NCI-H2196 treated with DMSO at 0.1 percent for 48 hours (cell line): ENCODE results near the gene MSH5.
A peak's percentile ranks its signal among the peaks of the same experiment; 100 is the strongest.

Experiments
- DNase-seq: peaks from one replicate; lab custom pipeline; 2025; ENCODE audit not compliant: unreplicated experiment; lab: John Stamatoyannopoulos, UW

The MSH5 gene

DNA sequence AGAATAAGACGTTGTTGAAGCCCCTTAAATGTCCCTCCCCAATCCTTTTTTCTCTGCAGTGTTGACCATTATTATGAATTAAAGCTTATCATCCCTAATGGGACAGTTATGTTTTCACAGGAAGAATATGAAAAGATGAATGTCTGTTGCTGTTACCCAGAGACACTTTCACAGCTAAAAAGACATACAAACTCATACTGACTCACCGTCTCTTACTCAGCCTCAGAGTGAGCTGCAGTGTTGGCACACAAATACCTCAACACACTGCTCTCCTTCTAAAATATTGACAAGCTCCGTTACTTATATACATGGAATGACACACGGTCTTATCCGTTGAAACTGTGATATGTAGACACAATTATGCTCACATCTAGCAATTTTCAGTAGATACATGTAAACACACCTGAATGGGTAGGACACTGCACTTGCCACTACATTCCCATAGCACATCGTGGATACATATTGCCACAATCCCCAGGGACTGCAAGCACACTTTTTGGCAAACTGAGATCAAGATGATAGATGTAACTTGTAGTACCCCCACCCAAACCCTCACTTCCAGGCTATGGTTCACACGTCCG is 13.0 kb downstream of the MSH5 start:
- DNase-seq, result no peak

DNA sequence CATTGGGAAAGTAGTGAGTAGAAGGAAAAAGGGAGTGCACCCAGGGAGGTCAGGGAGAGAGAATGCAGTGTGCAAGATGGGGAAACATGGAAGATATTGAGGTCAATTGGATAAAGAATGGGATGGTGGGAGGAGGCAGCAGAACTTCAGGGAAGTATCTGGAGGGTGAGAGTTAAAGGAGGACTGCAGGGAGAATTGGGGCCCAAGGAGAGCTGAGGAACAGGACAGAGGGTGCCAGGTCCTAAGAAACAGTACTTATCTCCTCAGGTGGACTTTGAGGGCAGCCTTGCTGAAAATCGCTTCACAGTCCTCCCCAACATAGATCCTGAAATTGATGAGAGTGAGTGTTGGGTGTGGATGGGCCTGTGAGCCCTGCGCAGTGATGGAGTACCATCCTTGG is 18.5 kb downstream of the MSH5 start:
- no peak for DNase-seq

DNA sequence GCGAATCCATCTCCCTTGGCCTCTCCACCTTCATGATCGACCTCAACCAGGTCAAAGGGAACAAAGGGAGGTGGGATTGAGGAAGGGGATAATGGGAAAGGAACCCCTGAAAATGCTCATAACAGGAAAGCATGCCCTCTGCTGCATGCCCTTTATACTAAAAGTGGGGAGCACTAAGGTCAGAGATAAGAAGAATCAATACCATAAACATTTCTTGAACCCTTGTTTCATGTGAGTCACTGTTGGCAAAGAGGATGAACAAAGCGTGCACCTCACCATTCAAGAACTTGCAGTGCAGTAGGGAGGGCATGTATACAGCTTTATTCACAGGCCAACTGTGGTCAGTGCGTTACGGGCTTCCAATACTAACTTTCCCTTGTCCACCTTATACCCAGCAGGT is 21.0 kb downstream of the MSH5 start:
- no peak for DNase-seq

GRCh38 chr6:31761343-31761742 is 21.5 kb downstream of the MSH5 start:
- DNase-seq, result no peak

GRCh38 chr6:31762356-31762755 is 22.6 kb downstream of the MSH5 start, which contains the start of gene SAPCD1:
TSS of gene SAPCD1 (plus strand) at chr6:31762656. CDS start at chr6:31763055, 399 bp downstream.
- no peak for DNase-seq

GRCh38 chr6:31762878-31763618 is 23.2 kb downstream of the MSH5 start:
- no peak for DNase-seq

- no peak for DNase-seq
These were observed 23.8 kb downstream of the MSH5 start for GRCh38 chr6:31763619-31763940.

- no peak for DNase-seq
These were observed 24.4 kb downstream of the MSH5 start for GRCh38 chr6:31764198-31764597.

- no peak for DNase-seq
These were observed 25.7 kb downstream of the MSH5 start for GRCh38 chr6:31765559-31765909.

- DNase-seq, result no peak
These were observed 26.3 kb downstream of the MSH5 start for GRCh38 chr6:31765910-31766794.

DNA sequence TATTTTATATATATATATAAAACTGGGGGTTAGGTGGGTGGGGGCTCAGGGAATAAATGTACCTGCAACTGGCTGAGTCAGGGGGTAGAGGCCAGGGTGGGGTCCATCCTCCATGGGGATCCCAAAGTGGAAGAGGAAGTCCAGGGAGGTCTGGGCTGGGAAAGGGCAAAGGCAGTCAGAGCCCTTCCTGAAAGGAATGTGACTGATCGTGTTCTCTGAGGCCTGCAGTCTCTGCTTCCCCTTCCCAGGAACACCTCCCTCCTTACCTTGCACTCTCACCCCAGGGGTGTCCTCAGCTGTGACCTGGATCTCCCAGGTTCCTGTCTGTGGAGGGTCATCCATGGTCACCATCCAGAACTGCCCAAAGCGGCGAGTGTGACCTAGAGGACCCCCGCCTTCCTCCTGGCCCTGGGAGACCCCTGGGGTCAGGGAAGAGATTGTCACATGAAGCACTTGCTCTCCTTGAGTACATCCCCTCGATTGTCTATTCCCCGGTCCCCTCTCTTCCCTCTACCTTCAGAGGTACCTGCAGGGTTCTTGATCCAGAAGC is 27.4 kb downstream of the MSH5 start:
- no peak for DNase-seq

DNA sequence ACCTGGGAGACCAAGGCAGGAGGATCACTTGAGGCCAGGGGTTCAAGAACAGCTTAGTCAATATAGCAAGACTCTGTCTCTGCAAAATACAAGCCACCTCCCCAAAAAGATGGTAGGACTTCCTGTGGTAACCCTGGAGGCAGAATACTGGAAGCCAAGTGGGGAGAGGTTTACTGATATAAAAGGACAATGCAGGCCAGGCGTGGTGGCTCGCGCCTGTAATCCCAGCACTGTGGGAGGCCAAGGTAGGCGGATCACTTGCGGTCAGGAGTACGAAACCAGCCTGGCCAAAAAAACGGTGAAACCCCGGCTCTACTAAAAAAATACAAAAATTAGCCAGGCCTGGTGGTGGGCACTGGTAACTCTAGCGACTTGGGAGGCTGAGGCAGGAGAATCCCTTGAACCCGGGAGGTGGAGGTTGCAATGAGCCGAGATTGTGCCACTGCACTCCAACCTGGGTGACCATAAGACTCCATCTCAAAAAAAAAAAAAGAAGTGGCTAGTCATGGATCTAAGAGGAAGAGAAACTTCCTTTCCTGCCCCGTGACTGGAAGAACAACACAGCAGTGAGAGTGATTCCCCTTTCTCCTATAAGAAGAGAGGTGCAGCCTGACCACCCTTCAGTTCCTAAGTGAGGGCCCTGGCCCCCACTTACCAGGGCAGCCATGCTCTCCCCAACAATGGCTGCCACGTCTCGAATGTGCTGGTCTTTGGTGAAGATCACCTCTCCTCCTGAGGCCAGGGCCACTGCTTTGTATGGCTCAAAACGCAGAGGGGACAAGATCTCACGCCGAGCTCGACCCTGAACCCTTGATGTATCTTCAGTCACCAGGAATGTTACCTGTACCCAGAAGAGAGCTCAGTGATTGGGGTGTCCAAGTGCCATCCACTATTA is 28.8 kb downstream of the MSH5 start:
- no peak for DNase-seq

GRCh38 chr6:31769684-31770371 is 30.0 kb downstream of the MSH5 start:
- peak; percentile 47 for DNase-seq

DNA sequence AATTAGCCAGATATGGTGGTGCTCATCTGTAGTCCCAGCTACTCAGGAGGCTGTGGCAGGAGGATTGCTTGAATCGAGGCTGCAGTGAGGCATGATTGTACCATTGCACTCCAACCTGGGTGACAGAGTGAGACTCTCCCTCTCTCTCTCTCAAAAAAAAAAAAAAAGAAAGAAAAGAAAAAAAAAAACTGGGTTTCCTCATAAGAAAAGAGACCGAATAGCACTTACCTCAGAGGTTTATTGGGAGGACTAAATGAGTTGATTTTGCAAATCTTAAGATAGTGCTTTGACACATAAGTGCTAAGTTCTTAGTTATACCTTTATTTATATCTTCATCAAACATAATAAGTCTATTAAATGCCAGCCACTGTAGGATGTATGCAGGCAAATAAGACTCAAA is 31.1 kb downstream of the MSH5 start:
- DNase-seq, result no peak

DNA sequence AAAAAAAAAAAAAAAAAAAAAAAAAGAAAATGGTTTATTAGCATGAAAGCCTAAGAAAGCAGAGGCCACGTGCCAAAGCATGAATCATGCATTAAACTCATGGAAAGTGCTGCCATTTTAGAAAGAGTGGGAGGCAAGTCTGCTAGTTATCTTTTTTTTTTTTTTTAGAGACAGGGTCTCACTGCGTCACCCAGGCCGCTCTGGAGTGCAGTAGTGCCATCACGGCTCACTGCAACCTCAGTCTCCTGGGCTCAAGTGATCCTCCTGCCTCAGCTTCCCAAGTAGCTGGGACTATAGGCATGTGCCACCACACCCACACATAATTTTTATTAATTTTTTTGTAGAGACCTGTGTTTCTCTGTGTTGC is 32.2 kb downstream of the MSH5 start:
- no peak for DNase-seq

GRCh38 chr6:31775184-31775583 is 35.4 kb downstream of the MSH5 start:
- DNase-seq, result no peak

DNA sequence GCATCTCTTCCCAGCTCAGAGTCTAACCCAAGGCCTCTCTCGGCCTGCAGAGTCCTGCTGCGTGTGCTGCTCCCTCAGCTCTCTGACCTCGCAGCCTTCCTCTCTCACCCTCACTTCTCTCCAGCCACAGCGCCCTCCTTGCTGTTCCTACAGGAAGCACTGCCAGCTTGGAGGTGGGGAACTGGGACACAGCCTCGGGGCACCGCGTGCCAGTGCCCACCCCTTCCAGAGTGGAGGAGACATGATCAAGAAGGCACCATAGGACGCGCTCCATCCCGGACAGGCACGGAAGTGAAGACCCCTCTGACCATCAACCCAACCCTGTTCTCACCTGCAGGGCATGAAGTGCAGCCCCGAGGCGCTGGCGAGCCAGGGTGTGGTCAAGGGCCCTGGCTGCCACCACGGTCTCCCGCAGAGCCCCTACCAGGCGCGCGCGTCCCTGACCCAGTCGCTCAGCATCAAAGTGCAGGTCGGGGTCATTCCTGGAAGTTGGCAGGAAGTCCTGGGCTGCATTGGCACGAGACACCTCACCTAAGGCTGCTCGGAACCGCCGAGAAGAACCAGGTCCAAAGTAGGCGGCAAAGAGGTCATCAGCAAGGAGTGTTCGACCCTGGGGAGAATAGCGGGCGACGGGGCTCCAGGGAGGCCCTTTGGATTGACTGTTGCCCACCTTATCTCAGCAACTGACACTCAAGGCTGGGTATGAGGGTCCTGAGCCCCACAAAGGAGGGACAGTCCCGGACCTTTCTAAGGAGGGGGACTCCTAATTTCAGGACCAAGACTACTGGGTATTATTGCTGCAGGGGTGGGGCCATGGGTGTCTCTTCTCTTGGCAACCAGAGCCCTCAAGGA is 36.1 kb downstream of the MSH5 start:
- no peak for DNase-seq

GRCh38 chr6:31776485-31776988 is 36.7 kb downstream of the MSH5 start:
- DNase-seq, result no peak

DNA sequence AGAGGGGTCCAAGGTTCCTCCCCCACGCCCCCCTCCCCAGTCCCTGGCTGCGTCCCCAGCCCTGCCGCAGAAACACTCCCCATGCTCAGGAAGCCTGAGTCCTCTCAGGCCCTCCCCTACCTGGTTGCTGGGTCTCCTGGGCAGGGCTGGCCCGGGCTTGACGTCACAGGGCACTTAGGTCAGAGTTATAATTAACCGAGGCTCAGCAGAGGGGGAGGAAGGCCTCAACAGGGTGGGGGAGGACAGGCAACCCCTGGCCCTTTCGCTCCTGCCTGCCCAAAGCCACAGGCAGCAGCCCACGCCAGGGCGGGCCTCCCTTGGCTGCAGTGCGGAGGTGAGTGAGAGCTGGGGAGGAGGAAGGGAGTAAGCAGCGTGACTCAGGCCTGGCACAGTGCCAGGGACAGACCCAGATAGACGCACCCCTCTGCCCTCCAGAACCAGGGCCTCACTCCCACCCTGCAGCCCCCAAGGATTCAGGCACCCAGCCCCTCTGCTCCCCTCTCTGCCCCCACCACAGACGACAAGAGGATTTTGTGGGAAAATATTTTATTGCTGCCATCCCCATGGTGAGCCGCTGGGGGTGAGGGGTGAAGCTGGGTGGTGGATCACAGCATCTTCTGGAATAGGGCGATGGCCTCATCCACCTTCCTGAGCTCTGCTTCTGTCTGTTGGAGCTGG is 37.3 kb downstream of the MSH5 start, which contains the start of gene VWA7:
VWA7 (minus strand) TSS at position 340 of the 678 bp plus-strand sequence. CDS start 549 bp downstream, outside the sequence.
- DNase-seq, result peak; percentile 70
